HG02610 (cell line): Measurements from ENCODE around the gene LPIN1.

ENCODE experiments used
- ATAC-seq: cut with Tn5 transposase; IDR thresholded peaks from one replicate; pipeline ENCODE4 v1.9.1; 2021; ENCODE audit warnings: mild to moderate bottlenecking, moderate library complexity; ENCODE audit not compliant: unreplicated experiment

LPIN1 gene

GRCh38 chr2:11863513-11864328, 117.3 kb downstream of the LPIN1 start:
- ATAC-seq: no peak

GRCh38 chr2:11864724-11865123, 118.3 kb downstream of the LPIN1 start:
- no peak for ATAC-seq

- peak; percentile 29 for ATAC-seq
Observed at GRCh38 chr2:11865378-11865777, 118.9 kb downstream of the LPIN1 start.

- no peak for ATAC-seq
Observed at GRCh38 chr2:11865805-11866204, 119.4 kb downstream of the LPIN1 start.

- peak; percentile 49 for ATAC-seq
Observed at GRCh38 chr2:11866358-11867335, 120.2 kb downstream of the LPIN1 start.

GRCh38 chr2:11867926-11868325, 121.5 kb downstream of the LPIN1 start:
- no peak for ATAC-seq

- no peak for ATAC-seq
Observed at GRCh38 chr2:11869391-11869991, 123.1 kb downstream of the LPIN1 start.

- no peak for ATAC-seq
Observed at GRCh38 chr2:11870064-11870463, 123.6 kb downstream of the LPIN1 start.

- peak; percentile 48 for ATAC-seq
Observed at GRCh38 chr2:11870584-11870983, 124.2 kb downstream of the LPIN1 start.

- ATAC-seq: no peak
Observed at GRCh38 chr2:11871421-11871820, 125.0 kb downstream of the LPIN1 start.

GRCh38 chr2:11872247-11872947, 126.0 kb downstream of the LPIN1 start:
- ATAC-seq: no peak

GRCh38 chr2:11872948-11873269, 126.5 kb downstream of the LPIN1 start:
- no peak for ATAC-seq

- no peak for ATAC-seq
Observed at GRCh38 chr2:11873356-11874154, 127.1 kb downstream of the LPIN1 start.

- no peak for ATAC-seq
Observed at GRCh38 chr2:11874861-11875260, 128.4 kb downstream of the LPIN1 start.

- no peak for ATAC-seq
Observed at GRCh38 chr2:11875481-11875880, 129.0 kb downstream of the LPIN1 start.

- no peak for ATAC-seq
Observed at GRCh38 chr2:11876436-11876835, 130.0 kb downstream of the LPIN1 start.

- ATAC-seq: no peak
Observed at GRCh38 chr2:11876889-11877288, 130.5 kb downstream of the LPIN1 start.
